ENCODE data around the gene KCNH1.

DNA sequence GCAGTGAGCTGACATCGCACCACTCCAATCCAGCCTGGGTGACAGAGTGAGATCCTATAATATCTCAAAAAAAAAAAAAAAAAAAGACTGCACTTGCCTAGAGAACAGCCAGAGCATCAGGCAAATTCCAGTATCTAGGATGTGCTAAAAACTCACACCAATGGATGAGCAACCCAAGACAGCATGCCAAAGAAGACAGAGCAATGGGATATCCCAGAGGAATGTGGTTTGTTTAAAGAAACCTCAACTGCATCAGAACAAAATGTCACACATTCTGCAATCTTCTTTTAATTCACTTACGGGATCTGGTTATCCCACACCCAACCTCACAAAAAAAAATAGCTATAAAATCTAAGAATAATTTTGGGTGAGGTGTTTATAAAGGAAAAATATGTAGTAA, 7.3 kb downstream of the KCNH1 start:
- TF ChIP-seq, protein P1, sequence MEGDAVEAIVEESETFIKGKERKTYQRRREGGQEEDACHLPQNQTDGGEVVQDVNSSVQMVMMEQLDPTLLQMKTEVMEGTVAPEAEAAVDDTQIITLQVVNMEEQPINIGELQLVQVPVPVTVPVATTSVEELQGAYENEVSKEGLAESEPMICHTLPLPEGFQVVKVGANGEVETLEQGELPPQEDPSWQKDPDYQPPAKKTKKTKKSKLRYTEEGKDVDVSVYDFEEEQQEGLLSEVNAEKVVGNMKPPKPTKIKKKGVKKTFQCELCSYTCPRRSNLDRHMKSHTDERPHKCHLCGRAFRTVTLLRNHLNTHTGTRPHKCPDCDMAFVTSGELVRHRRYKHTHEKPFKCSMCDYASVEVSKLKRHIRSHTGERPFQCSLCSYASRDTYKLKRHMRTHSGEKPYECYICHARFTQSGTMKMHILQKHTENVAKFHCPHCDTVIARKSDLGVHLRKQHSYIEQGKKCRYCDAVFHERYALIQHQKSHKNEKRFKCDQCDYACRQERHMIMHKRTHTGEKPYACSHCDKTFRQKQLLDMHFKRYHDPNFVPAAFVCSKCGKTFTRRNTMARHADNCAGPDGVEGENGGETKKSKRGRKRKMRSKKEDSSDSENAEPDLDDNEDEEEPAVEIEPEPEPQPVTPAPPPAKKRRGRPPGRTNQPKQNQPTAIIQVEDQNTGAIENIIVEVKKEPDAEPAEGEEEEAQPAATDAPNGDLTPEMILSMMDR (conservative IDR thresholded peaks at IDR 0.05; ENCODE audit: low read depth, low read length): no peak
- TF ChIP-seq CEBPB (IDR thresholded peaks at IDR 0.05; ENCODE audit: low read depth, low read length) (no peak), RAD21 (IDR thresholded peaks at IDR 0.05; ENCODE audit: low read length) (no peak), SMC3 (IDR thresholded peaks at IDR 0.05; ENCODE audit: low read depth, low read length) (no peak), MAFK (IDR thresholded peaks at IDR 0.05; ENCODE audit: low read depth, low read length) (no peak), BHLHE40 (IDR thresholded peaks at IDR 0.05; ENCODE audit: low read depth, low read length) (no peak), POLR2A (IDR thresholded peaks at IDR 0.05; ENCODE audit: low read depth, low read length) (no peak), RCOR1 (IDR thresholded peaks at IDR 0.05; ENCODE audit: insufficient replicate concordance, low read length) (no peak), MXI1 (IDR thresholded peaks at IDR 0.05; ENCODE audit: borderline replicate concordance, low read depth, low read length) (no peak), NFE2L2 (IDR thresholded peaks at IDR 0.05; ENCODE audit: low read depth, low read length) (no peak), RFX5 (IDR thresholded peaks at IDR 0.05; ENCODE audit: low read depth, low read length) (no peak), MAZ (IDR thresholded peaks at IDR 0.05; ENCODE audit: borderline replicate concordance, low read depth, low read length) (no peak)
- TF ChIP-seq, protein P2, sequence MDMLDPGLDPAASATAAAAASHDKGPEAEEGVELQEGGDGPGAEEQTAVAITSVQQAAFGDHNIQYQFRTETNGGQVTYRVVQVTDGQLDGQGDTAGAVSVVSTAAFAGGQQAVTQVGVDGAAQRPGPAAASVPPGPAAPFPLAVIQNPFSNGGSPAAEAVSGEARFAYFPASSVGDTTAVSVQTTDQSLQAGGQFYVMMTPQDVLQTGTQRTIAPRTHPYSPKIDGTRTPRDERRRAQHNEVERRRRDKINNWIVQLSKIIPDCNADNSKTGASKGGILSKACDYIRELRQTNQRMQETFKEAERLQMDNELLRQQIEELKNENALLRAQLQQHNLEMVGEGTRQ (IDR thresholded peaks at IDR 0.05; ENCODE audit: low read depth, low read length): no peak
- TF ChIP-seq, protein P3, sequence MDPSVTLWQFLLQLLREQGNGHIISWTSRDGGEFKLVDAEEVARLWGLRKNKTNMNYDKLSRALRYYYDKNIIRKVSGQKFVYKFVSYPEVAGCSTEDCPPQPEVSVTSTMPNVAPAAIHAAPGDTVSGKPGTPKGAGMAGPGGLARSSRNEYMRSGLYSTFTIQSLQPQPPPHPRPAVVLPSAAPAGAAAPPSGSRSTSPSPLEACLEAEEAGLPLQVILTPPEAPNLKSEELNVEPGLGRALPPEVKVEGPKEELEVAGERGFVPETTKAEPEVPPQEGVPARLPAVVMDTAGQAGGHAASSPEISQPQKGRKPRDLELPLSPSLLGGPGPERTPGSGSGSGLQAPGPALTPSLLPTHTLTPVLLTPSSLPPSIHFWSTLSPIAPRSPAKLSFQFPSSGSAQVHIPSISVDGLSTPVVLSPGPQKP (IDR thresholded peaks at IDR 0.05; ENCODE audit: borderline replicate concordance, low read depth, low read length): no peak
